NB4 (cell line): Measurements from ENCODE around the gene HECW1.

Experiments
- MYC ChIP-seq: IDR thresholded peaks from 2 replicates; pipeline ENCODE4 v1.6.1; 2011; ENCODE audit warnings: low read depth, low read length
- POLR2A ChIP-seq: IDR thresholded peaks from 2 replicates; pipeline ENCODE4 v1.6.1; 2011; ENCODE audit warnings: mild to moderate bottlenecking; ENCODE audit not compliant: insufficient read length; ENCODE audit errors: extremely low read depth
- TF ChIP-seq, protein P1 (sequence below): IDR thresholded peaks from one replicate; pipeline ENCODE4 v1.5.1; 2012; ENCODE audit warnings: low read depth, low read length
- TF ChIP-seq, protein P2 (sequence below): IDR thresholded peaks from 2 replicates; pipeline ENCODE4 v1.6.1; 2011; ENCODE audit warnings: low read depth, low read length

DNA sequence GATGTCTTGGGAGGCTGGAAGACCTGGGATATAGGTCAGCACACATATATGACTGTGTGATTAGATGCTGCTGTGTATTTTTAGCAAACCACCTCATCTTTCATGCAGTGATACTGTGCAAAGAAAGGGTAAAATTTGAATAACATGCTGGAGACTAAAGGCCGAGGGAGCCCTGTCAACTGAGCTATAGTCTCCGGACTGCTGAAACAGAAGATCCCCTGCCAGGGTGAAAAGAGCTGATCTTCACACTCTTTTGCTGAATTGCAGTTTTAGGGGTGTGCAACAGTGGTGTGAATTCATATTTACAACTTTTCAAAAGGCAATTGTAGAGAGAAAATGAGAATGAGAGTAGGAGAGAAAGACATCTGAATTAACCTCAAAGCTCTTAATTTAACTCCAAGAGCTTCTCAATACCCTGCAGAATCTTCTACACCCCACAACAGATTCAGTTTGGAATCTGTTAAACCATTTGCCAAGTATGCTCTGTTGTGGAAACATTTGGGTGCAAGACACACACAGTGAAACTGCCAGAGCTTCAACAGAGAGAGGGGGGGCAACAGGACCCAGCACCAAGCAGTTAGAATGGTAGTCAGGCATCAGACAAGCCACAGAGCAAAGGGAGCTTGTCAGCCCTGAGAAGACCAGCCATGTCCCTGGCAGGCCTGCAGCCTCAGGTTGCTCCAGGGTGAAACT, 280.3 kb downstream of the HECW1 start:
- TF ChIP-seq, protein P1, sequence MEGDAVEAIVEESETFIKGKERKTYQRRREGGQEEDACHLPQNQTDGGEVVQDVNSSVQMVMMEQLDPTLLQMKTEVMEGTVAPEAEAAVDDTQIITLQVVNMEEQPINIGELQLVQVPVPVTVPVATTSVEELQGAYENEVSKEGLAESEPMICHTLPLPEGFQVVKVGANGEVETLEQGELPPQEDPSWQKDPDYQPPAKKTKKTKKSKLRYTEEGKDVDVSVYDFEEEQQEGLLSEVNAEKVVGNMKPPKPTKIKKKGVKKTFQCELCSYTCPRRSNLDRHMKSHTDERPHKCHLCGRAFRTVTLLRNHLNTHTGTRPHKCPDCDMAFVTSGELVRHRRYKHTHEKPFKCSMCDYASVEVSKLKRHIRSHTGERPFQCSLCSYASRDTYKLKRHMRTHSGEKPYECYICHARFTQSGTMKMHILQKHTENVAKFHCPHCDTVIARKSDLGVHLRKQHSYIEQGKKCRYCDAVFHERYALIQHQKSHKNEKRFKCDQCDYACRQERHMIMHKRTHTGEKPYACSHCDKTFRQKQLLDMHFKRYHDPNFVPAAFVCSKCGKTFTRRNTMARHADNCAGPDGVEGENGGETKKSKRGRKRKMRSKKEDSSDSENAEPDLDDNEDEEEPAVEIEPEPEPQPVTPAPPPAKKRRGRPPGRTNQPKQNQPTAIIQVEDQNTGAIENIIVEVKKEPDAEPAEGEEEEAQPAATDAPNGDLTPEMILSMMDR: no peak
- no peak for TF ChIP-seq POLR2A
- TF ChIP-seq, protein P2, sequence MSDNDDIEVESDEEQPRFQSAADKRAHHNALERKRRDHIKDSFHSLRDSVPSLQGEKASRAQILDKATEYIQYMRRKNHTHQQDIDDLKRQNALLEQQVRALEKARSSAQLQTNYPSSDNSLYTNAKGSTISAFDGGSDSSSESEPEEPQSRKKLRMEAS: no peak
- TF ChIP-seq MYC: no peak
